Testis (tissue), 3 donors: ENCODE measurements around the gene EYA2. TPM values are rescaled to one million over a fixed set of nuclear protein-coding genes. Genes with fewer than 3 reads are reported as not detected.

Experiments used
- DNase-seq: peaks from one replicate; pipeline ENCODE4 v3.0.0-alpha.2; 2019
- H3K27ac ChIP-seq, 2 donors: fragments of 200-600 bp; sonication (generic); one replicate each; pipeline ENCODE4 v1.5.1; 2019
- H3K27me3 ChIP-seq: fragments of 200-600 bp; sonication (generic); one replicate; pipeline ENCODE4 v1.5.1; 2019
- H3K36me3 ChIP-seq: fragments of 200-600 bp; sonication (generic); one replicate; pipeline ENCODE4 v1.5.1; 2017; ENCODE audit warnings: low read depth; ENCODE audit errors: missing control alignments
- H3K4me1 ChIP-seq: fragments of 200-600 bp; sonication (generic); one replicate; pipeline ENCODE4 v1.5.1; 2019
- H3K4me3 ChIP-seq, 2 donors: fragments of 200-600 bp; sonication (generic); one replicate each; pipeline ENCODE4 v1.5.1; 2017 to 2019
- H3K9me3 ChIP-seq: fragments of 200-600 bp; sonication (generic); one replicate; pipeline ENCODE4 v1.5.1; 2017
- CTCF ChIP-seq, 3 experiments: fragments of 450-650 bp in 2 of 3; fragments of 200-600 bp in 1 of 3; sonication (generic) in 1 of 3; IDR thresholded peaks; one replicate each; pipeline ENCODE4 v1.5.1; 2016 to 2019; ENCODE audit warnings: antibody characterized with exemption in 3 of 3, mild to moderate bottlenecking in 2 of 3, moderate library complexity in 1 of 3
- POLR2A ChIP-seq: fragments of 450-650 bp; IDR thresholded peaks from one replicate; pipeline ENCODE4 v1.6.1; 2017; ENCODE audit warnings: antibody characterized with exemption, mild to moderate bottlenecking, moderate library complexity
- WGBS, 2 donors: methylation state at CpG; one replicate each; pipeline ENCODE4 v1.1.5; 2018; 5-methylcytosine and 5-hydroxymethylcytosine counted together
- intact Hi-C: fragments of 100-400 bp; cut with DNase I; formaldehyde crosslinking; loops from one replicate; pipeline ENCODE4 v1.15.1; 2023; ENCODE audit warnings: low total_unique reads
- polyA plus RNA-seq: library from polyadenylated mRNA; stranded (reverse); fragments of 350-450 nt; fragmentation: Illumina TruSeq; extraction: RNeasy Lipid Tissue Mini Kit (QIAGEN cat#74804); gene quantifications from one replicate; pipeline ENCODE4 v1.2.3, GENCODE V29; 2014; ENCODE audit warnings: low read depth, low replicate concordance; ENCODE audit not compliant: insufficient read depth
- total RNA-seq, 2 donors: library from RNA; depleted of rRNA; stranded (reverse); fragments of >200 nt; gene quantifications; one replicate each; pipeline ENCODE4 v1.2.3, GENCODE V29; 2016

EYA2 gene
- total and polyA plus RNA-seq, 3 donors from 2014 or later = 14.6 to 17.2 (median 16.2) TPM

- H3K9me3 ChIP-seq = no peaks in the 10 kb centered on the region
- no peaks in the 10 kb centered on the region for H3K27me3 ChIP-seq
- no peaks in the 10 kb centered on the region for H3K36me3 ChIP-seq
- intact Hi-C loops = no loop called here
- H3K27ac ChIP-seq = no peak overlapping the region
- H3K4me1 ChIP-seq = no peaks in the 10 kb centered on the region
- no peak for DNase-seq
- TF ChIP-seq POLR2A (no peak), CTCF (IDR thresholded peaks at IDR 0.05) (no peak)
- WGBS, 2 donors = 86 to 90% methylated on average over 9 of the region's 9 CpGs
- H3K4me3 ChIP-seq = no peak overlapping the region
These were observed 50.8 kb downstream of the EYA2 start for GRCh38 chr20:46945465-46945864.

- DNase-seq = no peak
- Histone ChIP-seq H3K36me3 (no peaks in the 10 kb centered on the region), H3K9me3 (no peaks in the 10 kb centered on the region), H3K4me3 (no peak overlapping the region), H3K27ac (no peak overlapping the region), H3K4me1 (no peaks in the 10 kb centered on the region), H3K27me3 (no peaks in the 10 kb centered on the region)
- TF ChIP-seq POLR2A = no peak
- no peak for TF ChIP-seq CTCF (IDR thresholded peaks at IDR 0.05)
- intact Hi-C loops = no loop called here
- 66 to 79% methylated on average over 7 of the region's 7 CpGs for WGBS, 2 donors
These were observed 51.6 kb downstream of the EYA2 start for GRCh38 chr20:46946181-46946624.

GRCh38 chr20:46946796-46947195 is 52.2 kb downstream of the EYA2 start:
- intact Hi-C loops = no loop called here
- no peak for TF ChIP-seq CTCF (IDR thresholded peaks at IDR 0.05)
- Histone ChIP-seq H3K9me3 (no peaks in the 10 kb centered on the region), H3K27me3 (no peaks in the 10 kb centered on the region), H3K4me1 (no peaks in the 10 kb centered on the region), H3K36me3 (no peaks in the 10 kb centered on the region), H3K27ac (no peak overlapping the region), H3K4me3 (no peak overlapping the region)
- DNase-seq = no peak
- WGBS, 2 donors = 85 to 86% methylated on average over 3 of the region's 3 CpGs

GRCh38 chr20:46948081-46948480 is 53.4 kb downstream of the EYA2 start:
- no peak for DNase-seq
- Histone ChIP-seq H3K4me3 (no peak overlapping the region), H3K4me1 (no peaks in the 10 kb centered on the region), H3K9me3 (no peaks in the 10 kb centered on the region), H3K36me3 (no peaks in the 10 kb centered on the region), H3K27ac (no peak overlapping the region), H3K27me3 (no peaks in the 10 kb centered on the region)
- TF ChIP-seq POLR2A = no peak
- TF ChIP-seq CTCF (IDR thresholded peaks at IDR 0.05) = no peak
- intact Hi-C loops = no loop called here
- 89 to 91% methylated on average over 3 of the region's 3 CpGs for WGBS, 2 donors

GRCh38 chr20:46951405-46951804 is 56.8 kb downstream of the EYA2 start:
- no peaks in the 10 kb centered on the region for H3K36me3 ChIP-seq
- no peaks in the 10 kb centered on the region for H3K27me3 ChIP-seq
- no peaks in the 10 kb centered on the region for H3K4me1 ChIP-seq
- intact Hi-C loops = no loop called here
- 53 to 60% methylated on average over 4 of the region's 4 CpGs for WGBS, 2 donors
- TF ChIP-seq CTCF (IDR thresholded peaks at IDR 0.05) = no peak
- no peak for TF ChIP-seq POLR2A
- H3K27ac ChIP-seq = no peak overlapping the region
- H3K4me3 ChIP-seq = no peak overlapping the region
- no peak for DNase-seq
- no peaks in the 10 kb centered on the region for H3K9me3 ChIP-seq
